Activated effector memory CD4-positive, alpha-beta T cell treated with Interleukin-2 at 50 U/mL for 16 hours (primary cell): ENCODE measurements around the gene CST9.

Experiments used
- DNase-seq: peaks from one replicate; pipeline ENCODE4 v3.0.0-alpha.2; 2020

CST9 gene

GRCh38 chr20:23605867-23606651 lies at the start of gene CST9:
TSS of gene CST9 (minus strand) at chr20:23605917. CDS start at chr20:23605864, 53 bp downstream.
- DNase-seq = no peak

DNA sequence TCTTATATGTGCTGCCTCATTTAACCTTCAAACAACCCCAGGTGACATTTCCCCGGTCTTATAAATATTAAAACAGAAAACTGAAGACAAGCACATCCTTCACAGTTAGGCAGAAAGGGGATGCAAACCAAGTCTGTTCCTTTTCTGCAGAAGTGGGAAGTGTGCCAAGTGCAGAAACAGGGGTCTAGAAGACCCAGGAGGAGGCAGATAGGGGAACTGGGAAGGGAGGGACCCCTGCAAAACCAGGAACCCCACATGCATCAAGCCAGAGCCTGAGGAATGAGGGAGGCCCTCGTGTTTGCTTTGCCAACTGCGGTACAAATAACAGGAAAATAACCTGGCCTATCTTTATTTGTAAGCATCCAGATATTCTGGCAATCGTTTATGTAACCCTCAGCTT lies 49.0 kb upstream of the CST9 start:
- no peak for DNase-seq

DNA sequence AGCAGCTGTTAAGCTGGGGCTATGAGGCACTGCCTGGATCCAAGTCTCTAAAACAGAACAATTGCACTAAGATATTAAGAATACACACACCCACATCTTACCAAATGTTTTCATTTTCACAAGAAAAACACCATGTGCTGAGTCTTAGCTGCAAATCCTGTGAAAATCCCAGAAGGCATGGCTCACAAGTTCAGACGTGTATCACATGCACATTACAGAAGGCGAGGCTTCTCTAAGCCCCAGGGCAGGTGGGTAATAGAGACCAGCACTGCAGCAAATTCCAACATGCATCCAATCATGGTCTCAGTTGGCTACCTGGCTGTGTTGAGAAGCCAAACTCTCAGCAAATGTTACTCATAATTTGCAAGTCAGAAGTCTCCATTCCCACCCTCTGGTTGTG lies 48.3 kb upstream of the CST9 start:
- DNase-seq = no peak

DNA sequence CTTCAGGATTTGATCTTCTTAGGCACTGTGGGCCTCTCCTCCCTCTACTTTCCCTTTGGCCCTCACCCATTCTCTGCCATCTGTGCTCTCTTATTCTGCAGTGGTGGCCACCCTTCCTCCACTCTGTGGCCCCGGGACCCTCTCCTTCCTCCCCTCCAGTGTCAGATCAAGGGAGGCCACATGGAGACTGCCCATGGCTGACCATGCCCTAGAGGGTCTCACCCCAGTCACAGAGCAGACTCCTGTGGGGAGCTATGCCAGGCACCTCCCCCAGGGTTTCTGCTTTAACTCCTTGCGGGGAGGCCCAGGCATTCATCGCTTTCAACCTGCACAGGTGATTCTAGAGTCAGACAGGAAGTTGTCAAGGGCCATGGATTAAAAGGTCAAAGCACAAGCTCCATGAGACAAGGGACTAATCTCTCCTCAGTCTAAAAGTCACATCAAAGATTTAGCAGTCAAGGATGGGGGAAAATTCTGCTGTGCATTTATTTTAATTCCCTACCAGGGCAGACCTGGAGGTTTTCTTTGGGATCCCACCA lies 47.8 kb upstream of the CST9 start:
- no peak for DNase-seq

DNA sequence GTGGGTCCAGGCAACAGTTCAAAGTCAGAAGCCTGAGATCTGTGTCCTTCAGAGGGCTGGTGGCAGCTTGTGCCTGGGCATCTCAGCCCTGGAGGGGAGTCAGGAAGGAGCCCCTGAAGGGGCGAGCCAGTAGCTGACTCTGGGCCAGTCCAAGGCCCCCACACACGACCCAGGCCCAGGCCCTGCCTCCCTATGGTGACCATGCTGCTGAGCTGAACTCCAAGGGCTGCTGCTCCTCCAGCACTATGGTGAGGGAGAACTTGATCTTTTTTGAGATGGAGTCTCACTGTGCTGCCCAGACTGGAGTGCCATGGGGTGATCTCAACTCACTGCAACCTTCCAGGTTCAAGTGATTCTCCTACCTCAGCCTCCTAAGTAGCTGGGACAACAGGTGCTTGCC lies 47.2 kb upstream of the CST9 start:
- DNase-seq = no peak

GRCh38 chr20:23652371-23652770 lies 46.7 kb upstream of the CST9 start:
- no peak for DNase-seq

DNA sequence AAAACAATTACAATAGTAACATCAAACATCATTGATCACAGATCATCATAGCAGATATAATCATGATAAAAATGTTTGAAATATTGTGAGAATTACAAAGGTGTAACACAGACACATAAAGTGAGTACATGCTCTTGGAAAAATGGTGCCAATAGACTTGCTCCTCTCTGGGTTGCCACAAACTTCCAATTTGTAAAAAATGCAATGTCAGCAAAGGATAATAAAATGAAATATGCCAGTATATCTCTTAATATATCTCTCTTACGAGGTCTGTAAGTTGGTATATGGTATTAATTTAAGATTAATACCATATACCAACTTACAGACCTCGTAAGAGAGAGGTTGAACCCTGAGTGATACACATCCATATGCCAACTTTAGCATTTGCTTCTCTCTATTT lies 45.4 kb upstream of the CST9 start:
- no peak for DNase-seq

DNA sequence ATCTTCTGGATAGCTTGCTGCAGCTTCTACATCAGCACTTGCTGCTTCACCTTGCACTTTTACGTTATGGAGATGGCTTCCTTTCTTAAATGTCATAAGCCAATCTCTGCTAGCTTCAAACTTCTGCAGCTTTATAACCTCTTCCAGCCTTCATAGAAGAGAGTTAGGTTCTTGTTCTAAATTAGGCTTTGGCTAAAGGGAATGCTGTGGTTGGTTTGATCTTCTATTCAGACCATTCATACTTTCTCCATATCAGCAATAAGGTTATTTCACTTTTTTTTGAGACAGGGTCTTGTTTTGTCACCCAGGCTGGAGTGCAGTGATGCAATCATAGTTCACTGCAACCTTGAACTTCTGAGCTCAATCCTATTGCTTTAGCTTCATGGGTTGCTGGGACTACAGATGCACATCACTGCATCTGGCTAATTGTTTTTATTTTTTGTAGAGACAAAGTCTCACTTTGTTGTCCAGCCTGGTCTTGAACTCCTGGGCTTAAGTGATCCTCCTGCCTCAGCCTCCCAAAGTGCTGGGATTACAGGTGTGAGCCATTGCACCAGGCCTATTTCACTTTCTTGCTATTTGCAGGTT lies 44.2 kb upstream of the CST9 start:
- DNase-seq = no peak

DNA sequence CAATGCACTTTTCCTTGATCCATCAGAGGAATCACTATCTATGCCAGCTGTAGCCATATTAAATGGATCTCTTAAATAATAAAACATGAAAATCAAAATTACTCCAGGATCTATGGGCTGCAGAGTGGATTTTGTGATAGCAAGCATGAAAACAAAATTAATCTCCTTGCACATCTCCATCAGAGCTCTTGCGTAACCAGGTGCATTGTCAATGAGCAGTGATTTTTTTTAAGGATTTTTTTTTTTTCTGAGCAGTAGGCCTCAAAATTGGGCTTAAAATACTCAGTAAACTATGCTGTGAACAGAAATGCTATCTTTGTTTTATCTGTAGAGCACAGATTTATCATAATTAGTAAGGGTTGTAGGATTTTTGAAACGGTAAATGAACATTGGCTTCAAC lies 43.5 kb upstream of the CST9 start:
- DNase-seq = no peak

- DNase-seq = no peak
These were observed 41.6 kb upstream of the CST9 start for GRCh38 chr20:23647346-23647745.

DNA sequence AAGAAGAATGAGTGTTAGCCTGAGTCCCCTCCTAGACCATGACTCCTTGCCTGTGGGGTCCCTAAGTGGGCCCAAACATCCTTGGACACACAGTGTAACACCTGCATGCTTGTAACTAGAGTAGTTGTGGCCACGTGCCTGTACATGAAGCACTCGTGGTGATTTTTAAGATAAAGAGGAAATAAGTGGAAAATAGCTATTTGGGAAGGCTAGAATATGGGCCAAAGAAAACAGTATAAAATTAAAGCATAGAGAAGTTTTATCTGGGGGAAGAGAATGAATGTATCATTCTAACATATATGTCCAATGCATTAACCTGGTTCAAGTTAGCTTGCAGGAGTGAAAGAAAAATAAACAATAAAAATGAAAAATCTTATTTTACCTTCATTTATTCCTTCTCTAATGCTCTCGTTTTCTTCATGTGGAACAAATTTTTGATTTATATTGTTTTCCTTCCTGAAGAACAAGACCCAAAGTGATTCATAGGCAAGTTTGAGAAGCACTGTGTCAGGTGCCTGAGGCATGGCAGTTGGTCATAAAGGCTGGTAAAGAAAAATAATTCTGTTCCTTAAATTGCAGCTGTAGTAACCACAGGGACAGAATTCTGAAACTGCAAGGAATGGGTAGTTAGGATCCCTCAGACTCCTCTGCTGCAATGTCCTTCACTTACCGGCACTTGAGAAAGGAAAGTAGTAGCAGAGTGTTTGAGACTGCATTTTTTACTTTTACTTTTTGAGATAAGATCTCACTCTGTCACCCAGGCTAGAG lies 40.6 kb upstream of the CST9 start:
- DNase-seq = no peak

GRCh38 chr20:23645575-23645974 lies 39.9 kb upstream of the CST9 start:
- DNase-seq = no peak

- DNase-seq = no peak
These were observed 38.4 kb upstream of the CST9 start for GRCh38 chr20:23644164-23644563.

DNA sequence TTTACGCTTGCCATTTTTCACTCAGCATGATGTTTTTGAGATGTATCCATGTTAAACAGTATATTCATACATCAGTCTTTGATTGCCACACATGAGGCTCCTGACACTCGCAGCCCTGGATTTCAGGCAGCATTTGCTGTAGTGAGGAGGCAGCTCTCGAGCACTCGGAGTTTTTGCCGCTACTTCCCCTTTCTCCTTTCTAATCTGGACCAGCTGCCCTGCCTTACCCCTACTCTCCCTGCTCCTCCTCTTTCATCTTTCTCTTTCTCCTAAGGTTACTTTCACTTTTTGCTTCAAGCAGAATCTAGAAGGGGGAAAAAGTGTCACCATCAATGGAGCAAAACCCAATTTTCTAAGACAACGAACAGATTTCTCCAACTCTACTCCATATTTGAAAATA lies 37.9 kb upstream of the CST9 start:
- no peak for DNase-seq

DNA sequence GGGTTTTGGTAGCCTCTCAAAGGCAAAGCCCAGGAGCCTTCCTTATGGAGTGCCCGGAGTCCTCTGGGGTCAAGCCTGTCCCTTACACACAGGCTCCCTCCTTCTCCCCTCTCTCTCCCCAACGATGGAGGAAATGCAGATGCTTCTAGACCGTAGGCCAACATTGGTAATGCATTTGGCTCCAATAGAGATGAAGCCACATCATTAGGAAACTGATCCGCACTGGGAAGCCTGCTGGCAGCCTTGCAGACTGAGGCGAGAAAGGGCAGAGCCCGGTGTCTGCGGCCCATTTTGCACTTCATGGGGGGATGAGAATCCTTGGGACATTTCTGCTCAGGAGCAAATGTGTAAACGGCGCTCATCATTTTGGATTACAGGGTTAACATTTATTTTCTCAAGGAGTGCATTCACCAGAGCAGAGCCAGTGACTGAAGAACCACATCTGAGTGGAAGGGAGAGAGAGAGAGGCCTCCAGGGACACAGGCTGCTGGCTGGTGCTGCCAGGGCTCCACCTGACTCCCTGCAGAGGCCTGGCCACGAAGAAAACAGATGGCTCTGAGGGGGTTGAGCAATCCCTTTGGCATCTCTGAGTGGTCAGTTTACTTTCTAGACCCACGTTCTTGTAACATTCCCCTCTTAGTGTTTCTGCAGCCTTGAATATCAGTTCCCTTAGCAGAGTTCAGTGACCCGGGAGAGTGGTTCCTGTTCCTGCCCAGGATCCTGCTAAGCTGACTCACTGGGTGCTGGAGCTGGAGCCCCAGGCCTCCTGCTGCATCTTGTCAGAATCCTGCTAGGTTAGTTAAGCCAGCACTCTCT lies 36.4 kb upstream of the CST9 start:
- DNase-seq = no peak

- no peak for DNase-seq
These were observed 35.3 kb upstream of the CST9 start for GRCh38 chr20:23640671-23641667.

- no peak for DNase-seq
These were observed 34.4 kb upstream of the CST9 start for GRCh38 chr20:23640018-23640601.

- no peak for DNase-seq
These were observed 33.8 kb upstream of the CST9 start for GRCh38 chr20:23639490-23639958.

DNA sequence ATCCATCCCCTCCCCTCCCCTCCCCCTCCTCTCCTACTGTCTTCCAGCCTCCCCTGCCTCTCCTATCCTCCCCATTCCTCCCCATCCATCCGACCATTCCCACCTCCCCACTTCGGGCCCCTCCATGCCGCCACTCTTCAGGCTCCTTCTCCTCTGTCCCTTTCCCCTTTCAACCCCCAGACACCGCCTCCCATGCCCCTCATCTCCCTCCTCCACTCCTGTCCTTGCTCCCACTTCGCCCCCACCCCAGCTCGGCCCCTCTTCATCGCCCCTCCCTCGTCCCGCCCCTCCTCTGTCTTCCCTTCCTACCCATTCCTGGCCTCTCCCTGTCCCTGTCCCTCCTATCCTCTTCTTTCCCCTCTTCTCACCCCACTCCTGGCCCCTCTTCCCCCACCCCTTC lies 32.6 kb upstream of the CST9 start:
- no peak for DNase-seq

GRCh38 chr20:23637282-23638221 lies 31.8 kb upstream of the CST9 start, which contains the start of gene CST3:
TSS of gene CST3 (minus strand) at chr20:23637955. CDS start at chr20:23637862, 93 bp downstream.
- no peak for DNase-seq
